Keratinocyte (primary cell): ENCODE results near the gene RRAGC.

Experiments
- CTCF ChIP-seq, 3 experiments: IDR thresholded peaks in 1 of 3; conservative IDR thresholded peaks in 1 of 3; optimal IDR thresholded peaks in 1 of 3; 2 replicates in 2 of 3; 3 replicates in 1 of 3; pipeline versions ENCODE3 to v1.5.1; 2011; ENCODE audit warnings: low read length in 3 of 3, mild to moderate bottlenecking in 3 of 3, moderate library complexity in 2 of 3, control low read depth in 1 of 3, inconsistent platforms in 1 of 3; ENCODE audit not compliant: insufficient read depth in 2 of 3; ENCODE audit errors: extremely low read depth in 1 of 3
- EZH2 ChIP-seq: IDR thresholded peaks from one replicate; pipeline ENCODE4 v1.6.1; 2012; ENCODE audit warnings: inconsistent platforms, mild to moderate bottlenecking, low read length, moderate library complexity

- no peak for TF ChIP-seq EZH2
- no peak for TF ChIP-seq CTCF (optimal IDR thresholded peaks at IDR 0.05 in 1 of 3, IDR thresholded peaks at IDR 0.05 in 1 of 3, conservative IDR thresholded peaks at IDR 0.05 in 1 of 3; ENCODE audit: extremely low read depth in 1 of 3, insufficient read depth in 2 of 3, low read length in 3 of 3)
Observed at GRCh38 chr1:38819040-38819439, 40.5 kb downstream of the RRAGC start.
